ENCODE results near the gene FASN.

DNA sequence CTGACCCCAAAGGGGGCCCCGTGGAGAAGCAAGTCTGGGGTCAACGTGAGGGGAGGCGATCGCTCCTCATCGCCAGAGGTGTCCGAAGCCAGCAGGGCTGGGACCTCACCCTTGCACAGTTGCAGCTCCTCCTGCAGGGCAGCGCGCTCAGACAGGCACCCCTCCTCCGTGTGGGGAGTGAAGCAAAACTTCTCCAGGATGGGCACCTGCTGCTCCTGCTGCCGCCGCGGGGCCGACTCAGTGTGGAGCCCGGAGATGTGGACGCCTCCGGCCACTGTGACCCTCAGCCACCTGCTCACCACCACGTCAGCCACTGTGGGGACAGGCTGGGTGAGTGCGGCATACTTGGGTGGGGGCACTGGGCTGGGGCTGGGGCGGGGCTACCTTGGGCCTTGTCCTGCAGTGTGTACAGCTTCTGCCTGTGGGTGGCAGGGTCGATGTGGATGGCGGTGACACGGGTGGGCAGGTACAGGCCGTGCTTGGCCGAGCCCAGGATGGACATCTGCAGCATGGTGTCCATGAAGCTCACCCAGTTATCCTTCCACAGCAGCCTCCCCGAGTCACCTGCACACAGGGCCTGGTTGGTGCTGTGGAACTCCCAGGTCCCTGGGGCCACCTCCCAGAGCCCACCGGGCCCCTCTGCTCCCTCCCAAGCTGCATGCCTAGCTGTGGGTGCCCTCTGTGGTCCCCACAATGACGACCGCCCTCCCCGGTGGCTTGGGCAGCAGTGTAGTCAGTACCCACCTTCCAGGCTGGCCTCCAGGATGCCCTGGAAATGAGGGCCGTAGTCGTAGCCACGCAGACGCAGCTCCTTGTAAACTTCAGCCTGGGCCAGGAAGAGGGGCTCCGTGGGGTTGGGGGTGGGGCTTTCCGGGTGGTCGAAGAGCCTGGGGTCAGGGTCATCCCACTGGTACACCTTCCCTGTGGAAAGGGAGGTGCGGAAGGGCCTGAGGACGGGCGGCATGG lies 10.8 kb downstream of the FASN start:
- TF ChIP-seq, protein P1, sequence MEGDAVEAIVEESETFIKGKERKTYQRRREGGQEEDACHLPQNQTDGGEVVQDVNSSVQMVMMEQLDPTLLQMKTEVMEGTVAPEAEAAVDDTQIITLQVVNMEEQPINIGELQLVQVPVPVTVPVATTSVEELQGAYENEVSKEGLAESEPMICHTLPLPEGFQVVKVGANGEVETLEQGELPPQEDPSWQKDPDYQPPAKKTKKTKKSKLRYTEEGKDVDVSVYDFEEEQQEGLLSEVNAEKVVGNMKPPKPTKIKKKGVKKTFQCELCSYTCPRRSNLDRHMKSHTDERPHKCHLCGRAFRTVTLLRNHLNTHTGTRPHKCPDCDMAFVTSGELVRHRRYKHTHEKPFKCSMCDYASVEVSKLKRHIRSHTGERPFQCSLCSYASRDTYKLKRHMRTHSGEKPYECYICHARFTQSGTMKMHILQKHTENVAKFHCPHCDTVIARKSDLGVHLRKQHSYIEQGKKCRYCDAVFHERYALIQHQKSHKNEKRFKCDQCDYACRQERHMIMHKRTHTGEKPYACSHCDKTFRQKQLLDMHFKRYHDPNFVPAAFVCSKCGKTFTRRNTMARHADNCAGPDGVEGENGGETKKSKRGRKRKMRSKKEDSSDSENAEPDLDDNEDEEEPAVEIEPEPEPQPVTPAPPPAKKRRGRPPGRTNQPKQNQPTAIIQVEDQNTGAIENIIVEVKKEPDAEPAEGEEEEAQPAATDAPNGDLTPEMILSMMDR (IDR thresholded peaks at IDR 0.05), result no peak
- TF ChIP-seq POLR2A (IDR thresholded peaks at IDR 0.05), result no peak

All from Peyer's patch (tissue), 4 donors.